ENCODE measurements around the gene OR1D5.

Gene OR1D5

DNA sequence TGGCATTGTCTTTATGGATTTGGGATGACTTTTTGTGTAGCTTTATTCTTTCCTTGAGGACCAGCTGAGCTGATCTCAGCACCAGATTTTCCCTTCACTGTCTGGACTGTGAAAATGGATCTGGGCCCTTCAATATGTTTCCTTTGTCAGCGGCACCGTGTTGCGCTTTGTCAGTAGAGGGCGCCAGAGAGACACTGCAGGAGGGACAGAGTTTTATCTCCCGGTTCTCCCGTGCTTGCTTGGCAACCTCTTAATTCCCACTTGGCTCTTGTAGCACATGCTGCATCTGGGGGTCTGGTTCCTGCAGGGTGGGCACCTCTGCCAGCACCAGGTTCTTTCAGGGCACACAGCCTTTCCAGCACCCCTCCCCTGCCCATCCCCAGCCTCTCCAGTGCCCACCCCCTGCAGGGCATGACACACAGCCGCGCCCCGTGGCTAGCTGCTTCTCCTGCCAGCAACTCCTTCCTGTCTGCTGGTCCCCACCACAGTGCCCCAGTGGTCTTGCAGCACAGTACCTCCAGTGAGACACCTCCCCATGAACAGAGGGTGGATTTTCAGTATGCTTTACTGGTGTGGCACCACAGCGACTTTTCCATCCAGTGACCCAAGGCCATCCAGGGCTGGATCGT, 19.6 kb downstream of the OR1D5 start:
- no peak overlapping the region for H3K4me3 ChIP-seq (ENCODE audit: low read depth, low read length)
- no peak for TF ChIP-seq POLR2A (IDR thresholded peaks at IDR 0.05; ENCODE audit: extremely low read depth, insufficient read length)
- TF ChIP-seq, protein P1, sequence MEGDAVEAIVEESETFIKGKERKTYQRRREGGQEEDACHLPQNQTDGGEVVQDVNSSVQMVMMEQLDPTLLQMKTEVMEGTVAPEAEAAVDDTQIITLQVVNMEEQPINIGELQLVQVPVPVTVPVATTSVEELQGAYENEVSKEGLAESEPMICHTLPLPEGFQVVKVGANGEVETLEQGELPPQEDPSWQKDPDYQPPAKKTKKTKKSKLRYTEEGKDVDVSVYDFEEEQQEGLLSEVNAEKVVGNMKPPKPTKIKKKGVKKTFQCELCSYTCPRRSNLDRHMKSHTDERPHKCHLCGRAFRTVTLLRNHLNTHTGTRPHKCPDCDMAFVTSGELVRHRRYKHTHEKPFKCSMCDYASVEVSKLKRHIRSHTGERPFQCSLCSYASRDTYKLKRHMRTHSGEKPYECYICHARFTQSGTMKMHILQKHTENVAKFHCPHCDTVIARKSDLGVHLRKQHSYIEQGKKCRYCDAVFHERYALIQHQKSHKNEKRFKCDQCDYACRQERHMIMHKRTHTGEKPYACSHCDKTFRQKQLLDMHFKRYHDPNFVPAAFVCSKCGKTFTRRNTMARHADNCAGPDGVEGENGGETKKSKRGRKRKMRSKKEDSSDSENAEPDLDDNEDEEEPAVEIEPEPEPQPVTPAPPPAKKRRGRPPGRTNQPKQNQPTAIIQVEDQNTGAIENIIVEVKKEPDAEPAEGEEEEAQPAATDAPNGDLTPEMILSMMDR (IDR thresholded peaks at IDR 0.05; ENCODE audit: low read depth, low read length), result peak; percentile 39
- TF ChIP-seq, protein P2, sequence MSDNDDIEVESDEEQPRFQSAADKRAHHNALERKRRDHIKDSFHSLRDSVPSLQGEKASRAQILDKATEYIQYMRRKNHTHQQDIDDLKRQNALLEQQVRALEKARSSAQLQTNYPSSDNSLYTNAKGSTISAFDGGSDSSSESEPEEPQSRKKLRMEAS (IDR thresholded peaks at IDR 0.05; ENCODE audit: low read depth, low read length), result no peak
- no peak for TF ChIP-seq MYC (IDR thresholded peaks at IDR 0.05; ENCODE audit: low read depth, low read length)
- peak; percentile 45 for DNase-seq (ENCODE audit: low read depth)

DNA sequence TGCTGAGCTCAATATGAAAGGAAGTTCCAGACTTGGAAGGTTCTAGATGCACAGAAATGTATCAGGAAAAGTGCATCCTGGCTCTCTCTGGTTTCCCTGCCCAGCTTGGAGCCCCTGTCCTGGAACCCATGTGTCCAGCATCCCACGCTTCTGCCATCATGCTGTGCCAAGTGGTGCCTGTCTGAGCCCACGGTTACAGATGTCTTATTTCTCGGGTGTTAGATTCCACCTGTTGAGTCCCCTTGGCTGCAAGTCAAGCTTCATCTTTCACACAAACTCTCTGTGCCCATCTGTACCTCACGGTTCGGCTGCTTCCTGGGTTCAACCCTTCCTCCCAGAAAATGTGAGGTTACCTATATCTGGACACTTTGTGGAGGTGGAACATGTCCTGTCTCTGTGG, 22.5 kb downstream of the OR1D5 start:
- DNase-seq (ENCODE audit: low read depth), result no peak
- no peak overlapping the region for H3K4me3 ChIP-seq (ENCODE audit: low read depth, low read length)
- TF ChIP-seq, protein P1 (IDR thresholded peaks at IDR 0.05; ENCODE audit: low read depth, low read length), result no peak
- TF ChIP-seq POLR2A (IDR thresholded peaks at IDR 0.05; ENCODE audit: extremely low read depth, insufficient read length) (no peak), MYC (IDR thresholded peaks at IDR 0.05; ENCODE audit: low read depth, low read length) (no peak)
- TF ChIP-seq, protein P2 (IDR thresholded peaks at IDR 0.05; ENCODE audit: low read depth, low read length), result no peak

DNA sequence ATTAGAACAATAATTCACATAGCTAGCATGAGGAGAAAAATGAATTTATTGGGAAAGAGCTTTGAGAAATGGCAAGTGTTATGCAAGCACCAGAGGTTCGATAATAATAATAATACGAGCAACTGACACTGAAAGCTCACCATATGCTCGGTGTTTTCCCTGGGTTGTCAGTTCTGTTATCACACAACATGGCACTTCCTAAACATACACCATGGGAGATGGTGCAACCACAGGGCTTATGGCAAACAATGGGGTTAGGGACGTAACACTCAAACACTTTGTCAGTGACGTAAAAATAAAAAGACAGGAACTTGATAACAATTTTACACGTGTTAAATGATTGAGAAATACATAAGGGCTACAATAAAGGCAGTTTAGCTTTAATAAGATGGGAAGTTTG, 23.7 kb downstream of the OR1D5 start:
- peak; percentile 73 for DNase-seq (ENCODE audit: low read depth)
- H3K4me3 ChIP-seq (ENCODE audit: low read depth, low read length), result peak overlapping the region; percentile 1
- TF ChIP-seq MYC (IDR thresholded peaks at IDR 0.05; ENCODE audit: low read depth, low read length) (no peak), POLR2A (IDR thresholded peaks at IDR 0.05; ENCODE audit: extremely low read depth, insufficient read length) (no peak)
- TF ChIP-seq, protein P1 (IDR thresholded peaks at IDR 0.05; ENCODE audit: low read depth, low read length), result no peak
- TF ChIP-seq, protein P2 (IDR thresholded peaks at IDR 0.05; ENCODE audit: low read depth, low read length), result peak; percentile 35; the same call in 1 of the 2 replicates

DNA sequence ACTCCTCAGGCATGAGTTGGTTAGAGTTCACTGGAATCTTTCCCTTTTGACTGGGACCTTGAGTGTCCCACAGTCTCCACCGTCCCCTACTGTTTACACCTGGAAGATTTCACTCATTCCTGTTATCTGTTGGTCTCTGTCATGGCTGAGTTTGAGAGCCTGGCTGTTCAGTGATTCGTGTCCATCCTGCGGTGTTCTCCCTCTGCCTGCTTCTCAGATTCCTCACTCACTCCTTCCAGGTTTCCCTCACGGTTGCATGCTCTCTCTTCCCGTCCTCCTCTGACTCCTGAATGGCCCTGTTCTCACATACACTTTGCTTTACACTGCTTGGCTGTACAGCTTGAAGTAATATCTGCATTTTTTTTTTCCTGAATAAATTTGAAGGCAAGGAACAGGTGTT, 24.5 kb downstream of the OR1D5 start:
- H3K4me3 ChIP-seq (ENCODE audit: low read depth, low read length), result no peak overlapping the region
- TF ChIP-seq, protein P2 (IDR thresholded peaks at IDR 0.05; ENCODE audit: low read depth, low read length), result no peak
- DNase-seq (ENCODE audit: low read depth), result no peak

DNA sequence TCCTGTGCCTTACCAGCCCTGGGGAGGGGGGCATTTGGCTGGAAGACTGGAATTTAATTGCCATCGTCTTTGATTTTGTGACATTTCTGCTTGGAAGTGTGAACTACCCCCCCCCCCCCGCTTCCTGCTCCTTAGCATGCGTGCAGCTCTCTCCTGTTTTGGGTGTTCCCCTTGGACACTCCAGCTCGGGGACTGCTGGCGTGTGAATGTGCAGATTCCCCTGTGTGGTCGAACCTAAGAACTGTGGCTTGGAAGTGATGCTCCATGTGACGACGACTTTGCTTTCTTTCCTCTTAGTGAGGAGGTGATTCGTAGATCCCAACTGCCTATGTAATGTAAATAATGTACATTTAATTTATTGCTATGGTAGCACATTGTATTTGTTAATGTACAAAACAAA, 26.1 kb downstream of the OR1D5 start:
- TF ChIP-seq POLR2A (IDR thresholded peaks at IDR 0.05; ENCODE audit: extremely low read depth, insufficient read length) (no peak), MYC (IDR thresholded peaks at IDR 0.05; ENCODE audit: low read depth, low read length) (no peak)
- TF ChIP-seq, protein P1 (IDR thresholded peaks at IDR 0.05; ENCODE audit: low read depth, low read length), result no peak
- H3K4me3 ChIP-seq (ENCODE audit: low read depth, low read length), result no peak overlapping the region
- no peak for DNase-seq (ENCODE audit: low read depth)

DNA sequence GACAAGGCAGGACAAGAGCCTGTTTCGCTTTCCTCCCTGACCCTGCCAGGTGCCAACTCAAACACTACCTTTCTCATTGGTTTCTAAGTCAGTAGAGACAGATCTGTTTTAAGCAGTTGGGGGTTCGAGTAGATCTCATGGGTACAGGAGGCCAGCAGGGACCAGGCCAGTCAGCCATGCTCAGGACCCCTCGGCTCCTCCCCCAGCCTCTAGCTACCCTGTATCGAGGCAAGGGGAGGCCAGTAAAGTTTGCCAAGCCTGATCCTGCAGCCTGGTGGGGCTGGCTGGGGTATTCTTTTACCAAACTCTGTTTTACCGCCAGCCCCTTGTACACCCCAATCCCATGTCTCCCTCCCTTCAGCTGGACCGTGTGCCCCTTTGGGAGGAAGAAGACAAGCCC, 26.6 kb downstream of the OR1D5 start:
- DNase-seq (ENCODE audit: low read depth), result no peak
- H3K4me3 ChIP-seq (ENCODE audit: low read depth, low read length), result no peak overlapping the region
- TF ChIP-seq POLR2A (IDR thresholded peaks at IDR 0.05; ENCODE audit: extremely low read depth, insufficient read length) (no peak), MYC (IDR thresholded peaks at IDR 0.05; ENCODE audit: low read depth, low read length) (no peak)
- TF ChIP-seq, protein P2 (IDR thresholded peaks at IDR 0.05; ENCODE audit: low read depth, low read length), result no peak
- TF ChIP-seq, protein P1 (IDR thresholded peaks at IDR 0.05; ENCODE audit: low read depth, low read length), result no peak
